Right lobe of liver (tissue), 6 donors: ENCODE data around the gene EXOSC7. TPM values are rescaled to one million over a fixed set of nuclear protein-coding genes. Genes with fewer than 3 reads are reported as not detected.
A peak's percentile ranks its signal among the peaks of the same experiment; 100 is the strongest.

Source experiments
- ATAC-seq, 4 donors: fragments of 200-7000 bp; cut with Tn5 transposase; one replicate each; pipeline ENCODE4 v1.9.1; 2020; ENCODE audit warnings: mild to moderate bottlenecking in 4 of 4, moderate library complexity in 4 of 4
- DNase-seq, 3 donors: peaks; one replicate each; pipeline ENCODE4 v3.0.0-alpha.2; 2020
- H3K27ac ChIP-seq, 3 donors: fragments of 200-600 bp; one replicate each; pipeline ENCODE4 v1.8.0; 2022
- H3K27me3 ChIP-seq, 2 donors: fragments of 200-600 bp; one replicate each; pipeline ENCODE4 v1.8.0; 2022
- H3K36me3 ChIP-seq, 4 donors: fragments of 200-600 bp; sonication (generic) in 1 of 4; one replicate each; pipeline versions ENCODE4 v1.5.1 to v1.8.0; 2017 to 2022; ENCODE audit warnings: control low read depth in 1 of 4
- H3K4me1 ChIP-seq, 4 donors: fragments of 200-600 bp; sonication (generic) in 1 of 4; one replicate each; pipeline versions ENCODE4 v1.5.1 to v1.8.0; 2017 to 2022; ENCODE audit warnings: control low read depth in 1 of 4
- H3K4me3 ChIP-seq, 3 donors: fragments of 200-600 bp; one replicate each; pipeline ENCODE4 v1.8.0; 2022
- H3K9me3 ChIP-seq, 4 donors: fragments of 200-600 bp; sonication (generic) in 1 of 4; one replicate each; pipeline versions ENCODE4 v1.5.1 to v1.8.0; 2017 to 2022; ENCODE audit warnings: control low read depth in 1 of 4
- CTCF ChIP-seq, 4 donors: fragments of 200-600 bp in 3 of 4; fragments of 450-650 bp in 1 of 4; IDR thresholded peaks; one replicate each; pipeline versions ENCODE4 v1.5.1 to v1.8.0; 2016 to 2022; ENCODE audit warnings: antibody characterized with exemption in 4 of 4, mild to moderate bottlenecking in 2 of 4
- POLR2A ChIP-seq: fragments of 450-650 bp; IDR thresholded peaks from one replicate; pipeline ENCODE4 v1.6.1; 2017; ENCODE audit warnings: antibody characterized with exemption, mild to moderate bottlenecking
- WGBS: methylation state at CpG from one replicate; pipeline ENCODE4 v1.1.6; 2018; ENCODE audit warnings: low coverage, low lambda C conversion rate; ENCODE audit not compliant: insufficient coverage; ENCODE audit errors: missing lambda C conversion rate; 5-methylcytosine and 5-hydroxymethylcytosine counted together
- intact Hi-C, 2 donors: fragments of 100-400 bp; cut with DNase I; formaldehyde crosslinking; loops; one replicate each; pipeline versions ENCODE4 v1.11.2 to v1.14.1; 2022
- total RNA-seq, 6 experiments: library from RNA; depleted of rRNA in 2 of 6; stranded (reverse); fragments of >200 nt in 2 of 6; fragmentation: NEBNext Ultra II Directional in 3 of 6; extraction: Animal tissue kit (Norgen Biotek cat#: 25700) in 3 of 6; gene quantifications; one replicate each; pipeline versions ENCODE4 v1.1.0 to v1.2.4, GENCODE V29; 2016 to 2023
- donor health status: DM: no; HTN: yes; CAD: no.
- donor health status: DM: no; HTN: no; CAD: no.
- donor health status: DM: no; HTN: no; CAD: no.
- donor health status: DM: no; HTN: yes; CAD: no.
- donor health status: DM: no; HTN: yes; CAD: no.

Gene EXOSC7
- total RNA-seq, 6 experiments from 2014 or later = 15.1 to 25.7 (median 15.9) TPM

DNA sequence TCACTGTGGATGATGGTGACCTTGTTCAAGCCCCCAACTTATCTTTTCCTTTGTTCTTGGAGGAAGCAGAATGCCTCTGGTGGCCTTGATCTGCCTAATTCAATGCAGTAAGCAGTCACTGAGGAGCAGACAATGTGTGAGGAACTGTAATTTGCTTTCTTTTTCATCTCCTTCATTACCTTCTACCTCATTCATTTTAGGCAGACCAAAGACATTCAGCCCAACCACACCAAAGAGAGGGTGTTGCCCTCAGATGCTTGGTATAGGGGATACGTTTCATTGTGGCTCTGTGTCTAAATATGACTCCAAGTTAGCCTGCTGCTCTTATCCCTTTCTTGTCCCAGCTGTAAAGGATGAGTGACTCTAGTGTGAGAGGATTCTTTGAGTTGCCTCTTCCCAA lies 15.3 kb downstream of the EXOSC7 start:
- DNase-seq = no peak
- 83% methylated on average over 1 of the region's 1 CpG for WGBS
- H3K27me3 ChIP-seq = no peaks in the 10 kb centered on the region
- no peak overlapping the region for H3K27ac ChIP-seq
- peaks cover 0 to 24% (median 9%) of the 10 kb centered on the region in 4 donors for H3K4me1 ChIP-seq
- no peak for TF ChIP-seq CTCF (IDR thresholded peaks at IDR 0.05)
- TF ChIP-seq POLR2A = no peak
- peaks cover 0 to 17% (median 2%) of the 10 kb centered on the region in 4 donors for H3K36me3 ChIP-seq
- ATAC-seq = no peak
- intact Hi-C loops = no loop called here
- H3K4me3 ChIP-seq = no peak overlapping the region
- no peaks in the 10 kb centered on the region for H3K9me3 ChIP-seq

- H3K27ac ChIP-seq = no peak overlapping the region
- intact Hi-C loops = no loop called here
Measured at GRCh38 chr3:44992555-44993470, 16.8 kb downstream of the EXOSC7 start.

DNA sequence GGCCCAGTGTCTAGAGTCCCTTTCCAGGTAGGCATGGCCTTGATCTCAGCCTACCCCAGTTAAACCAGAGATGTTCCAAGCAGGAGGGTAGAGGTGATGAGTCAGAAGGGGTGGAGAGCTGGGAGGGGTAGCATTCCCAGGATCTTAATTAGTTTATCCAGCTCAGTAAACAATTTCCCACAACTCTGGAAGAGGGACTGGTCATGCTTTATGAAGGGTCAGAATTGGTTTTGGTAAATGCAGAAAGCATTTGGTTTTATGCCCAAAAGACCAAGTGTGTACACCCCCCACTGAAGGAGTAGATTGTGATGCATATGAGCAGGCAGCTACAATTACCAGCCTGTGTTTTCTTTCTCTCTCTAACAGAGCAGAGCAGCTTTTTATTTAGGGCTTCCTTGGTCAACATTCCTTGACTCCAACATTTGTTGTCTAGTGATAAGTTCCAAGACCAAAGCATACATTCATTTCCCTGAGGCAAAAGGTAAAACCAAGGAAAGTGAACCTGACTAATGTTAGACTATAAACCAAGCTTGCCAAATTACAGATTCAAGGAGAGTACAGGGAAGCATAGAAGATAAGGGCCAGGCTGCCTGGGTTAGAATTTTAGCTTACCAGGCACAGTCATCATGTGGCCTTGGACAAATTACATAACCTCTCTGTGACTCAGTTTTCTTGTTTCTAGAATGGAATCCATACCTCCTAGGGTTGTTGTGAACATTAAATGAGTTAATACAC lies 17.6 kb downstream of the EXOSC7 start:
- Histone ChIP-seq H3K4me1 (peaks cover 4 to 36% (median 14%) of the 10 kb centered on the region in 4 donors), H3K36me3 (peaks cover 0 to 26% (median 7%) of the 10 kb centered on the region in 4 donors), H3K9me3 (no peaks in the 10 kb centered on the region), H3K4me3 (no peak overlapping the region), H3K27ac (peak overlapping the region in 1 of 3 donors; percentile 39), H3K27me3 (no peaks in the 10 kb centered on the region)
- TF ChIP-seq CTCF (IDR thresholded peaks at IDR 0.05) (no peak), POLR2A (no peak)
- DNase-seq (no peak), ATAC-seq (no peak)
- intact Hi-C loops = no loop called here

More at GRCh38 chr3:44992555-44993470, 16.8 kb downstream of the EXOSC7 start:
- 51% methylated on average over 6 of the region's 7 CpGs for WGBS
- Histone ChIP-seq H3K4me1 (peaks cover 4 to 36% (median 14%) of the 10 kb centered on the region in 4 donors), H3K27me3 (no peaks in the 10 kb centered on the region), H3K9me3 (no peaks in the 10 kb centered on the region), H3K36me3 (peaks cover 0 to 23% (median 4%) of the 10 kb centered on the region in 4 donors), H3K4me3 (no peak overlapping the region)
- DNase-seq (no peak), ATAC-seq (no peak)
- no peak for TF ChIP-seq POLR2A
- TF ChIP-seq CTCF (IDR thresholded peaks at IDR 0.05) = peak; percentile 34 to 53 (median 42)

GRCh38 chr3:44995142-44995770 lies 19.2 kb downstream of the EXOSC7 start:
- intact Hi-C loops = no loop called here
- Histone ChIP-seq H3K27ac (peak overlapping the region; percentile 61 to 87 (median 77)), H3K4me1 (peaks cover 4 to 48% (median 14%) of the 10 kb centered on the region in 4 donors), H3K9me3 (no peaks in the 10 kb centered on the region), H3K27me3 (no peaks in the 10 kb centered on the region), H3K4me3 (no peak overlapping the region), H3K36me3 (peaks cover 0 to 30% (median 11%) of the 10 kb centered on the region in 4 donors)
- WGBS = 57% methylated on average over 7 of the region's 8 CpGs
- peak; percentile 57 to 79 (median 68) for ATAC-seq
- peak in 2 of 3 donors; percentile 40 to 81 for DNase-seq
- TF ChIP-seq POLR2A (no peak), CTCF (IDR thresholded peaks at IDR 0.05) (no peak)
